Thyroid gland (tissue), 4 donors: ENCODE data around the gene SMG1.
"Not testable (repeated sequence)": the region's sequence is repeated elsewhere in the genome, so short reads cannot be mapped to it uniquely, and the experiment has no call there.

Source experiments
- CTCF ChIP-seq, 6 experiments: fragments of 200-600 bp in 3 of 6; fragments of 450-650 bp in 3 of 6; sonication (generic) in 3 of 6; IDR thresholded peaks; one replicate each; pipeline ENCODE4 v1.5.1; 2016 to 2019; ENCODE audit warnings: antibody characterized with exemption in 6 of 6, mild to moderate bottlenecking in 2 of 6, inconsistent platforms in 1 of 6, moderate library complexity in 1 of 6
- POLR2A ChIP-seq, 2 donors: fragments of 450-650 bp; IDR thresholded peaks; one replicate each; pipeline ENCODE4 v1.6.1; 2017; ENCODE audit warnings: antibody characterized with exemption in 2 of 2, mild to moderate bottlenecking in 2 of 2, moderate library complexity in 1 of 2

GRCh38 chr16:18877259-18877658 is 48.9 kb downstream of the SMG1 start:
- TF ChIP-seq CTCF, POLR2A (IDR thresholded peaks at IDR 0.05): not testable (repeated sequence)
